KOPT-K1 (cell line): Measurements from ENCODE around the gene FNDC3B.
A peak's percentile ranks its signal among the peaks of the same experiment; 100 is the strongest.

Experiments
- H3K27ac ChIP-seq: fragments of 200-600 bp; sonication (generic); 2 replicates; pipeline ENCODE4 v1.5.1; 2016; ENCODE audit warnings: antibody characterized with exemption, mild to moderate bottlenecking, low read depth, low read length; ENCODE audit not compliant: poor library complexity, severe bottlenecking
- H3K36me3 ChIP-seq: fragments of 200-600 bp; sonication (generic); 2 replicates; pipeline ENCODE4 v1.5.1; 2017; ENCODE audit warnings: antibody characterized with exemption, mild to moderate bottlenecking, low read length, moderate library complexity; ENCODE audit not compliant: insufficient read depth
- H3K9me3 ChIP-seq: fragments of 200-600 bp; sonication (generic); 2 replicates; pipeline ENCODE4 v1.5.1; 2017; ENCODE audit warnings: antibody characterized with exemption, low read length, mild to moderate bottlenecking; ENCODE audit not compliant: insufficient read depth, poor library complexity, severe bottlenecking

Gene FNDC3B

DNA sequence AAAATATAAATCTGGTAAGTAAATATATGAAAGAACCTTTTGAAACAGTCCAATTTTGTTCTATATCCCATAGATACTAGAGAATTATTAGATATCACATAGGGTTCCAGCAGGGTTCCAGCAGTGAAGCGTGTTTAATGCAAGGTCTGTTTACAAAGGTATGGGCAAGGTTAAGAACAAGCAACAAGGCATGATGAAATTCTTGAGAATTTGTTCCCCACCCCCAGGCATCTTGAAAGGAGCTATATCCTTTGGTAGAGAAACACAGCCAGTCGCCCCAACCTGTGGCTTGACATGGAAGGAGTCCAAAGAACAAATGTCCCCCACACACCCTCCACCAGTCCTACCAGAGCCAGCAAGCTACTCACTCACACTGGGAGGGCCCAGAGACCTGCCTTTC, 18.6 kb upstream of the FNDC3B start:
- no peak overlapping the region for H3K27ac ChIP-seq
- H3K36me3 ChIP-seq, result no peaks in the 10 kb centered on the region
- no peaks in the 10 kb centered on the region for H3K9me3 ChIP-seq

DNA sequence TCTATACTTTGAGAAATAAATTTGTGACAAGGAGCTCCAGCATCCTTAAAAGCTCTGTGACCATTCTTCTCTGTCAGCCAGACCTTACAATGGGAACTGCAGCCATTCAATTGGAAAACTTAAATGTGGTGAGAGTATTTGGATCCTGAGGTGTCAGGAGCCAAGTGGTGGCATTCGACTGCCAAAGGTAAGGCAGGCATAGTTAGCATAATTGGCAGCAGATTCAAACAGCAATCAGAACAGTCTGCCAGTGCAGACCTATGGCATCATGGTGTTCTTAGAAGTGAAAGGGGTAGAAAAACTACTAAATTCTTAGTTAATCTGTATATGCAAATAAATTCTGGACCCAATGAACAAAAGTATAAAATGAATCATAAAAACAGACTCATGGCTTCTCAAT, 18.2 kb upstream of the FNDC3B start:
- H3K9me3 ChIP-seq, result no peaks in the 10 kb centered on the region
- H3K27ac ChIP-seq, result no peak overlapping the region
- no peaks in the 10 kb centered on the region for H3K36me3 ChIP-seq

DNA sequence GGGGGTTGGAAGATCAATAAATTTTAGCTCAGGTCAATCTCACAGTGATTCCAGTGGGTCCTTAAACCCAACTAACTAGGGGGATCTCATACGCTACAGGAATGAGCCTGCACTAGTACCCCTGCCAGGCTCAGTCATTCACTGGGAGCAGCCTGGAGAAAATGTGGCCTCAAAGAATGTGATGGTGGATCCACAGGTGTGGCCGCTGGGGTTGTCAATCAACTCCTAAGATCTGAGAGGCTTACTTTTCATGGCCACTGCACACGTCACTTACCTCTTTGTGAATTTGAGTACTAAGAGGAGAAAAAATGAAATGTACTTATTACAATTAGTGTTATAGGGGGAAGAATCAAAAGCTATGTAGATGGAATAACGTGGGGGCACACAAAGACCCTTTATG, 17.5 kb upstream of the FNDC3B start:
- H3K36me3 ChIP-seq, result no peaks in the 10 kb centered on the region
- no peaks in the 10 kb centered on the region for H3K9me3 ChIP-seq

GRCh38 chr3:172023915-172024314, 15.5 kb upstream of the FNDC3B start:
- H3K27ac ChIP-seq, result no peak overlapping the region

More for the DNA sequence above, 17.5 kb upstream of the FNDC3B start:
- no peak overlapping the region for H3K27ac ChIP-seq

DNA sequence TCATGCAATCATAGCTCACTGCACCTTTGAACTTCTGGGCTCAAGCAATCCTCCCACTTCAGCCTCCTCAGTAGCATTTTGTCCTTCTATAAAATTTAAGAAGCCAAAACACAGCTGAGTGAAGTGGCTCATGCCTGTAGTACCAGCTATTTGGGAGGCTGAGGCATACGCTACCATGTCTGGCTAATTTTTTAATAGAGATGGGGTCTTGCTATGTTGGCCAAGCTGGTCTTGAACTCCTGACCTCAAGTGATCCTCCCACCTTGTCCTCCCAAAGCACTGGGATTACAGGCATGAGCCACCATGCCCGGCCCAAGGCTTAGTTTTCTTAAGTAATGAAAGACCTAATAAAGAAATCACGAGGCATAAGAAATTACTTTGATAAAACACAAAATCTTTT, 14.7 kb upstream of the FNDC3B start:
- no peaks in the 10 kb centered on the region for H3K9me3 ChIP-seq
- no peak overlapping the region for H3K27ac ChIP-seq

More at GRCh38 chr3:172023915-172024314, 15.5 kb upstream of the FNDC3B start:
- H3K36me3 ChIP-seq, result no peaks in the 10 kb centered on the region
- no peaks in the 10 kb centered on the region for H3K9me3 ChIP-seq

GRCh38 chr3:172029425-172030098, 9.8 kb upstream of the FNDC3B start:
- no peaks in the 10 kb centered on the region for H3K9me3 ChIP-seq
- no peaks in the 10 kb centered on the region for H3K36me3 ChIP-seq
- no peak overlapping the region for H3K27ac ChIP-seq

More for the DNA sequence above, 14.7 kb upstream of the FNDC3B start:
- no peaks in the 10 kb centered on the region for H3K36me3 ChIP-seq

DNA sequence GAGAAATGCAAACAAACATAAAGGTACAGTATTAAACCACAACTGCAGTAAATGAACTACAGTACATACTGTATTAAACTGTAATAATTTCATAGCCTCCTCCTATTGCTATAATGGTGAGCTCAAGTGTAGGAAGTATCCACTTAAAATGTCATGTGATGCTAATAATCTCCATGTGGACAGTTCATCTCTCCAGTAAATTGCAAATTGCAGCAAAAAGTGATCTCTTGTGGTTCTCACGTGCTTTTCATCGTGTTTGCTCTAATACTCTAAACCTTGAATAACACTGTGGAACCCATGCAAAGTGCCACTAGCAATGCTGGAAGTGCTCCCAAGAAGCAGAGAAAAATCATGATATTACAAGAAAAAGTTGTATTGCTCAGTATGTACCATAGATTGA, 9.2 kb upstream of the FNDC3B start:
- no peak overlapping the region for H3K27ac ChIP-seq
- H3K9me3 ChIP-seq, result no peaks in the 10 kb centered on the region
- no peaks in the 10 kb centered on the region for H3K36me3 ChIP-seq

GRCh38 chr3:172031996-172032395, 7.4 kb upstream of the FNDC3B start:
- no peaks in the 10 kb centered on the region for H3K36me3 ChIP-seq
- no peaks in the 10 kb centered on the region for H3K9me3 ChIP-seq
- H3K27ac ChIP-seq, result no peak overlapping the region

DNA sequence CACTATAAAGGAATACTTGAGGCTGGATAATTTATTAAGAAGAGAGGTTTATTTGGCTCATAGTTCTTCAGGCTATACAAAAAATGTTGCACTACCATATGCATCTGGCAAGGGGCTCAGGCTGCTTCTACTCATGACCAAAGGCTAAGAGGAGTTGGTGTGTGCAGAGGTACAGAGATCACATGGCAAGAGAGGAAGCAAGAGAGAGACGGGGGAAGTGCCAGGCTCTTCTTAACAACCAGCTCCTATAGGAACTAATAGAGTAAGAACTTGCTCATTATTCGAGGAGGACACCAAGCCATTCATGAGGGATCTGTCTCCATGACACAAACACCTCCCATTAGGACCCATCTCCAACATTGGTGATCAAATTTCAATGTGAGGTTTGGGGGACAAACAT, 6.0 kb upstream of the FNDC3B start:
- no peaks in the 10 kb centered on the region for H3K9me3 ChIP-seq
- no peak overlapping the region for H3K27ac ChIP-seq
- no peaks in the 10 kb centered on the region for H3K36me3 ChIP-seq

- Histone ChIP-seq H3K27ac (no peak overlapping the region), H3K9me3 (no peaks in the 10 kb centered on the region), H3K36me3 (no peaks in the 10 kb centered on the region)
Observed at GRCh38 chr3:172034786-172035685, 4.3 kb upstream of the FNDC3B start.

DNA sequence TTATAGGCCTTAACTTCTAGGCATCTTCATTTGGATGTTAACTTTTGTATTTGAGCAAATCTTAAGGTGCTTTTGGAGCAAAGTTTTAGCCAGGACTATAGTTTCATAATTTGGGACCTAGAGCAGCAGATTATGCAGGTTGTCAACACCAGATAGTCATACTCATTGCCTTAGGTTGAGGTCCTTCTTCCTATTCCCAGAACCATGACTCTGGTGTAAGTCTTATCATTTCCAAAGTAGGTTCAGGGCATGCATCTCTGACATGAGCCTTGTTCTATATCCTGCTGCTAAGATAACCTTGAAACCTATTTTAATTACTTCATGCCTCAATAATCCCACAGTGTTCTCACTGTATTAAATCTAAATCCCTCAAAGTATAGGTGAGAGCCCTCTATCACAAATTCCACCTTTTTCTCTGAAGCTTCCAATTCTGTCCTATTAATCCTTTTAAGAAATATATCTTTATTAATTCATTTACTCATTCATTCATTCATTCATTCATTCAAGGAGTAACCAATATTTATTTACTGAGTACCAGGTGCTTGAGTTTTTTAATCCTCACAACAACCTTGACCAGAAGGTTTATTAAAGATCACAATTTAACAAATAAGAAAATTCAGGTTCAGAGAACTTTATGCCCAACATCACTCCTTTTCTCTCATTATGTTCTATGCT, 2.7 kb upstream of the FNDC3B start:
- Histone ChIP-seq H3K36me3 (no peaks in the 10 kb centered on the region), H3K27ac (no peak overlapping the region), H3K9me3 (no peaks in the 10 kb centered on the region)

GRCh38 chr3:172038798-172039435, 461 bp upstream of the FNDC3B start:
- Histone ChIP-seq H3K27ac (no peak overlapping the region), H3K9me3 (no peaks in the 10 kb centered on the region), H3K36me3 (no peaks in the 10 kb centered on the region)

DNA sequence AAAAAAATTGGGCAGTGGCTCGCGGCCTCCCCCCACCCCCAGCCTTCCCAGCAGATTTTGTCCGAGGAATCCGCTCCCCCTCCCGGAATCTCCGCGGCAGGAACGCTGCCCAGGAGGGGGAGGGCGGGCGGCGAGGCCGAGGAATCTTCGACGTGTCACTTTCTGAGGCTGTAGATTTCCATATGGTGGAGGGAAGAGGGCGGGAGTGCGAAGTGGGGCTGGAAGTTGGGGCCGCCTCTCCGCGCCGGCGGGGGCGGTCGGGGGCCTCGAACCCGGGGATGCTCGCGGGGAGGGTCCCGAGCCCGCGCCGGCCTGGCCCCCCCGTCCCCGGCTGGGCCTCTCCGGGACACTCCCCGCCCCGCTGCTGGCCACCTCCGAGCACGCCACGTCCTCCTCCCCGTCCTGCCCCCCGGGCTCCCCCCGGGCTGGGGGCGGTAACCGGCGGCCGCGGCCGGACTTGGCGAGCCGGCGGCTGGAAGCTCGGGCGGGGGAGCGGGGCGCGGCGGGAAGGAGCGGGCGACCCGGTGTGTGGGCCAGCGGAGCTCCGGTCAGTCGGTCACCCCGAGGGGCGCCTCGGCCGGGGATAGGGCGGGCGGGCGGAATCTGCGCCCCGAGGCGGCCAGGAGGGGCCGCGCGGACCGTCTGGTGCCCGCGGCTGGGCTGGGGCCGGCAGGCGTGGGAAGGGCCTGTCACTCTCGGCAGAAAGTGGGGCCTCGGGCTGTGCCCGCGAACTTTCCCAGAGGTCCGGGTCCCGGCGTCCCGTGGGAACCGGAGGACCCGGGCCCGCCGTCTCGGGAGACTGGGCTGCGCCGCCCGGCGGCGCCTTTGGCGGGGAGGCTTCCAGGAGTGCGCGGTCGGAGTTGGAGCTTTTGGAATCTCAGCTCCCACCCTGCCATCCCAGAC, 951 bp downstream of the FNDC3B start:
- Histone ChIP-seq H3K36me3 (no peaks in the 10 kb centered on the region), H3K9me3 (no peaks in the 10 kb centered on the region), H3K27ac (peak overlapping the region; percentile 54)
